IMR-90 (cell line): ENCODE results near the gene SEC31B. TPM values are rescaled to one million over a fixed set of nuclear protein-coding genes. Genes with fewer than 3 reads are reported as not detected.

ENCODE experiments used
- ATAC-seq: fragments of 200-7000 bp; cut with Tn5 transposase; 2 replicates; pipeline ENCODE4 v1.9.1; 2020; ENCODE audit warnings: low read depth, mild to moderate bottlenecking, moderate library complexity
- BruUV-seq: library from RNA; stranded (reverse); fragments of 400-500 nt; replicated peaks from 2 replicates; lab custom pipeline; 2021; lab: Mats Ljungman, UMichigan
- CTCF ChIA-PET: fragments of 300-600 bp; formaldehyde crosslinking; extraction: SDS; loops from one replicate; lab custom pipeline; 2021; ENCODE audit warnings: antibody characterized with exemption; lab: Yijun Ruan, JAX
- POLR2A ChIA-PET: fragments of 300-600 bp; sonication (Branson Sonifier 250); formaldehyde crosslinking; loops from one replicate; lab custom pipeline; 2022; ENCODE audit warnings: antibody characterized with exemption; ENCODE audit not compliant: unreplicated experiment; lab: Charles Lee
- DNase-seq: peaks from one replicate; pipeline ENCODE4 v3.0.0; 2013
- H2AFZ ChIP-seq: replicated peaks from 2 replicates; pipeline ENCODE3; 2013; ENCODE audit warnings: low read length, mild to moderate bottlenecking; ENCODE audit not compliant: poor library complexity
- H2AK5ac ChIP-seq: 2 replicates; pipeline ENCODE4 v1.6.1; 2013; ENCODE audit warnings: low read depth, low read length, inconsistent platforms
- H2AK9ac ChIP-seq: replicated peaks from 2 replicates; pipeline ENCODE3; 2013; ENCODE audit warnings: mild to moderate bottlenecking, low read depth, low read length, moderate library complexity; ENCODE audit not compliant: poor library complexity
- H2BK120ac ChIP-seq: 2 replicates; pipeline ENCODE4 v1.6.1; 2013; ENCODE audit warnings: low read depth, low read length, inconsistent platforms
- H2BK15ac ChIP-seq: 3 replicates; pipeline ENCODE4 v1.6.1; 2013; ENCODE audit warnings: low read depth, low read length, inconsistent platforms
- H2BK20ac ChIP-seq: 2 replicates; pipeline ENCODE4 v1.6.1; 2013; ENCODE audit warnings: low read depth, mild to moderate bottlenecking, inconsistent platforms, low read length, moderate library complexity
- H2BK5ac ChIP-seq: 2 replicates; pipeline ENCODE4 v1.6.1; 2013; ENCODE audit warnings: mild to moderate bottlenecking, low read depth, low read length, inconsistent platforms; ENCODE audit not compliant: poor library complexity, severe bottlenecking
- H3K14ac ChIP-seq: replicated peaks from 2 replicates; pipeline ENCODE4 v1.6.1; 2013; ENCODE audit warnings: low read depth, low read length, inconsistent platforms
- H3K18ac ChIP-seq: 2 replicates; pipeline ENCODE4 v1.6.1; 2013; ENCODE audit warnings: low read depth, low read length, control low read depth
- H3K23ac ChIP-seq: 2 replicates; pipeline ENCODE4 v1.6.1; 2013; ENCODE audit warnings: low read depth, low read length, inconsistent platforms
- H3K27ac ChIP-seq: 2 replicates; pipeline ENCODE4 v1.5.1; 2013; ENCODE audit warnings: mild to moderate bottlenecking, control low read depth, low read length; ENCODE audit not compliant: insufficient read depth
- H3K27me3 ChIP-seq: 2 replicates; pipeline ENCODE4 v1.6.1; 2013; ENCODE audit warnings: low read length; ENCODE audit not compliant: control insufficient read depth, insufficient read depth
- H3K36me3 ChIP-seq: 2 replicates; pipeline ENCODE4 v1.6.1; 2013; ENCODE audit warnings: low read length, mixed read lengths; ENCODE audit not compliant: control insufficient read depth, insufficient read depth
- H3K4ac ChIP-seq: 2 replicates; pipeline ENCODE4 v1.6.1; 2013; ENCODE audit warnings: low read depth, low read length, inconsistent platforms
- H3K4me1 ChIP-seq: 2 replicates; pipeline ENCODE4 v1.6.1; 2013; ENCODE audit warnings: low read length, mixed read lengths; ENCODE audit not compliant: control insufficient read depth, insufficient read depth
- H3K4me2 ChIP-seq: 2 replicates; pipeline ENCODE4 v1.6.1; 2013; ENCODE audit warnings: low read depth, mild to moderate bottlenecking, control low read depth, low read length, moderate library complexity
- H3K4me3 ChIP-seq: 2 replicates; pipeline ENCODE4 v1.5.1; 2013; ENCODE audit warnings: low read depth, mild to moderate bottlenecking, control low read depth, low read length, moderate library complexity; ENCODE audit not compliant: insufficient read depth
- H3K56ac ChIP-seq: 2 replicates; pipeline ENCODE4 v1.6.1; 2013; ENCODE audit warnings: low read length, inconsistent platforms; ENCODE audit not compliant: insufficient read depth; ENCODE audit errors: extremely low read depth
- H3K79me1 ChIP-seq, 2 experiments: 2 replicates each; pipeline ENCODE4 v1.6.1; 2013; ENCODE audit warnings: low read length in 2 of 2, inconsistent platforms in 1 of 2, low read depth in 1 of 2
- H3K9ac ChIP-seq: 2 replicates; pipeline ENCODE4 v1.6.1; 2013; ENCODE audit warnings: low read depth, low read length, control low read depth
- H3K9me1 ChIP-seq: 2 replicates; pipeline ENCODE4 v1.6.1; 2013; ENCODE audit warnings: low read length, inconsistent platforms; ENCODE audit not compliant: insufficient read depth
- H3K9me3 ChIP-seq: 2 replicates; pipeline ENCODE4 v1.6.1; 2013; ENCODE audit warnings: low read length; ENCODE audit not compliant: control insufficient read depth, insufficient read depth
- H4K20me1 ChIP-seq: 2 replicates; pipeline ENCODE4 v1.6.1; 2013; ENCODE audit warnings: low read length, inconsistent platforms; ENCODE audit not compliant: insufficient read depth
- H4K5ac ChIP-seq: 2 replicates; pipeline ENCODE4 v1.6.1; 2013; ENCODE audit warnings: mild to moderate bottlenecking, low read depth, low read length, control low read depth
- H4K8ac ChIP-seq, 2 experiments: 2 replicates each; pipeline ENCODE4 v1.6.1; 2013; ENCODE audit warnings: low read depth in 2 of 2, low read length in 2 of 2, control low read depth in 1 of 2, inconsistent platforms in 1 of 2
- H4K91ac ChIP-seq: 2 replicates; pipeline ENCODE4 v1.6.1; 2013; ENCODE audit warnings: low read depth, low read length, inconsistent platforms; ENCODE audit not compliant: insufficient read depth
- BHLHE40 ChIP-seq: fragments of 150-350 bp; IDR thresholded peaks from 2 replicates; pipeline ENCODE4 v1.6.1; 2016; ENCODE audit warnings: mild to moderate bottlenecking, low read depth, low read length
- CEBPB ChIP-seq: IDR thresholded peaks from 2 replicates; pipeline ENCODE4 v1.6.1; 2012; ENCODE audit warnings: low read depth, low read length, improper control_type of control experiment
- CHD1 ChIP-seq: IDR thresholded peaks from 2 replicates; pipeline ENCODE4 v1.6.1; 2012; ENCODE audit warnings: low read depth, low read length, improper control_type of control experiment
- FOS ChIP-seq: fragments of 150-350 bp; IDR thresholded peaks from 2 replicates; pipeline ENCODE4 v1.6.1; 2016; ENCODE audit warnings: low read depth, low read length
- MAFK ChIP-seq: IDR thresholded peaks from 2 replicates; pipeline ENCODE4 v1.6.1; 2012; ENCODE audit warnings: low read depth, low read length, improper control_type of control experiment
- MAZ ChIP-seq: IDR thresholded peaks from 2 replicates; pipeline ENCODE4 v1.6.1; 2012; ENCODE audit warnings: low read depth, mild to moderate bottlenecking, low read length, improper control_type of control experiment, moderate library complexity, borderline replicate concordance
- MXI1 ChIP-seq: IDR thresholded peaks from 2 replicates; pipeline ENCODE4 v1.6.1; 2012; ENCODE audit warnings: low read depth, mild to moderate bottlenecking, low read length, moderate library complexity, borderline replicate concordance
- NFE2L2 ChIP-seq: fragments of 150-350 bp; IDR thresholded peaks from 2 replicates; pipeline ENCODE4 v1.6.1; 2016; ENCODE audit warnings: low read depth, mild to moderate bottlenecking, low read length
- POLR2A ChIP-seq: IDR thresholded peaks from 2 replicates; pipeline ENCODE4 v1.6.1; 2012; ENCODE audit warnings: mild to moderate bottlenecking, low read depth, low read length
- RAD21 ChIP-seq: IDR thresholded peaks from 2 replicates; pipeline ENCODE4 v1.6.1; 2012; ENCODE audit warnings: low read length, improper control_type of control experiment
- RCOR1 ChIP-seq: IDR thresholded peaks from 2 replicates; pipeline ENCODE4 v1.6.1; 2012; ENCODE audit warnings: mild to moderate bottlenecking, low read length, improper control_type of control experiment; ENCODE audit not compliant: insufficient replicate concordance
- SMC3 ChIP-seq: fragments of 150-350 bp; IDR thresholded peaks from 2 replicates; pipeline ENCODE4 v1.6.1; 2016; ENCODE audit warnings: low read depth, mild to moderate bottlenecking, antibody characterized with exemption, low read length, moderate library complexity
- WGBS, 2 experiments: methylation state at CpG; one replicate each; pipeline versions ENCODE4 v1.1.5 to v1.1.7; 2013; ENCODE audit warnings: missing lambda C conversion rate in 2 of 2; ENCODE audit not compliant: insufficient read length in 1 of 2; ENCODE audit errors: extremely low coverage in 2 of 2; 5-methylcytosine and 5-hydroxymethylcytosine counted together
- dilution Hi-C: fragments of 300-500 bp; cut with HindIII; formaldehyde crosslinking; loops from one replicate; pipeline ENCODE4 v1.14.3; 2018; ENCODE audit warnings: low sequenced_read_pairs; ENCODE audit not compliant: unreplicated experiment
- in situ Hi-C: fragments of 300-500 bp; cut with MboI; formaldehyde crosslinking; loops from 3 replicates; pipeline ENCODE4 v1.14.3; 2019; ENCODE audit warnings: low sequenced_read_pairs, inconsistent platforms, mixed read lengths
- intact Hi-C: fragments of 100-400 bp; cut with micrococcal nuclease; formaldehyde crosslinking; loops from 2 replicates; pipeline ENCODE4 v1.10.0; 2022
- polyA plus RNA-seq, 3 experiments: library from polyadenylated mRNA; depleted of rRNA; stranded (reverse); fragments of >200 nt; gene quantifications; 2 replicates each; pipeline ENCODE4 v1.2.3, GENCODE V29; 2012; ENCODE audit warnings: low replicate concordance in 1 of 3
- total RNA-seq: library from RNA; depleted of rRNA; stranded (reverse); fragments of >200 nt; gene quantifications from 2 replicates; pipeline ENCODE4 v1.2.3, GENCODE V29; 2012
- TF ChIP-seq, protein P1 (sequence below): fragments of 150-350 bp; IDR thresholded peaks from 2 replicates; pipeline ENCODE4 v1.6.1; 2017; ENCODE audit warnings: mild to moderate bottlenecking, antibody characterized with exemption, low read length, low read depth
- TF ChIP-seq, protein P2 (sequence below): fragments of 150-350 bp; IDR thresholded peaks from 2 replicates; pipeline ENCODE4 v1.6.1; 2016; ENCODE audit warnings: low read depth, mild to moderate bottlenecking, low read length, moderate library complexity, borderline replicate concordance
- TF ChIP-seq, protein P3 (sequence below): conservative IDR thresholded peaks from 2 replicates; pipeline ENCODE4 v1.5.1; 2012; ENCODE audit warnings: mild to moderate bottlenecking, low read depth, low read length, improper control_type of control experiment

The SEC31B gene
- total and polyA plus RNA-seq, 2 of the 4 experiments (the other 2 are of a cell fraction), result 1.3 to 8.1 TPM

DNA sequence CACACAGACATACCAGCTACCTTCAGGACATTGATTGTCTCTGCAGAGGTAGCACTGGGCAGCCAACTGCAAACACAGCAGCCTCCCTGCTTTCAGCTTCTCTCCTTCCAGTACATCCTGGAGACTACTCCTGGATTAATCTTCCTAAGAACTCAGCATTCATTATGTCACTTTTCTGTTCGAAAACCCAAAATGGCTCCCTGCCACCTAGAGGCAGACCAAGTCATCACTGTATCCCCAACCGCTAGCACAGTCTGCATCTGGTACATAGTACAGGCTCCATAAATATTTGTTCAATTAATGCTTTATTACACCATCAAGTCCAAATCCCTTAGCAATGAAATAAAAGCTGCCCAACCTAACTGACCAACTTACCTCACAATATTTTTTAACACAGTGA, 5.0 kb upstream of the SEC31B start:
- POLR2A ChIA-PET, result no interaction called here
- in situ Hi-C loops, result no loop called here
- H3K27ac ChIP-seq, result no peak overlapping the region
- H3K18ac ChIP-seq, result no peak overlapping the region
- H2AFZ ChIP-seq, result no peak overlapping the region
- peaks cover 10 to 34% of the 10 kb centered on the region in 2 experiments for H3K79me1 ChIP-seq
- no peak overlapping the region for H3K4me3 ChIP-seq
- no peaks in the 10 kb centered on the region for H3K27me3 ChIP-seq
- no TSS peak for BruUV-seq
- no peak overlapping the region for H2AK5ac ChIP-seq
- H3K4me1 ChIP-seq, result peaks cover 5% of the 10 kb centered on the region
- H2BK120ac ChIP-seq, result no peak overlapping the region
- no peak overlapping the region for H3K4me2 ChIP-seq
- H4K5ac ChIP-seq, result no peak overlapping the region
- H2BK15ac ChIP-seq, result no peak overlapping the region
- no peak overlapping the region for H3K56ac ChIP-seq
- CTCF ChIA-PET, result no interaction called here
- dilution Hi-C loops, result no loop called here
- intact Hi-C loops, result no loop called here
- ATAC-seq (no peak), DNase-seq (no peak)
- H2BK5ac ChIP-seq, result no peak overlapping the region
- TF ChIP-seq CHD1, result no peak
- no peak for TF ChIP-seq FOS
- TF ChIP-seq MAFK, result no peak
- TF ChIP-seq MAZ, result no peak
- TF ChIP-seq, protein P1, sequence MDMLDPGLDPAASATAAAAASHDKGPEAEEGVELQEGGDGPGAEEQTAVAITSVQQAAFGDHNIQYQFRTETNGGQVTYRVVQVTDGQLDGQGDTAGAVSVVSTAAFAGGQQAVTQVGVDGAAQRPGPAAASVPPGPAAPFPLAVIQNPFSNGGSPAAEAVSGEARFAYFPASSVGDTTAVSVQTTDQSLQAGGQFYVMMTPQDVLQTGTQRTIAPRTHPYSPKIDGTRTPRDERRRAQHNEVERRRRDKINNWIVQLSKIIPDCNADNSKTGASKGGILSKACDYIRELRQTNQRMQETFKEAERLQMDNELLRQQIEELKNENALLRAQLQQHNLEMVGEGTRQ, result no peak
- TF ChIP-seq, protein P2, sequence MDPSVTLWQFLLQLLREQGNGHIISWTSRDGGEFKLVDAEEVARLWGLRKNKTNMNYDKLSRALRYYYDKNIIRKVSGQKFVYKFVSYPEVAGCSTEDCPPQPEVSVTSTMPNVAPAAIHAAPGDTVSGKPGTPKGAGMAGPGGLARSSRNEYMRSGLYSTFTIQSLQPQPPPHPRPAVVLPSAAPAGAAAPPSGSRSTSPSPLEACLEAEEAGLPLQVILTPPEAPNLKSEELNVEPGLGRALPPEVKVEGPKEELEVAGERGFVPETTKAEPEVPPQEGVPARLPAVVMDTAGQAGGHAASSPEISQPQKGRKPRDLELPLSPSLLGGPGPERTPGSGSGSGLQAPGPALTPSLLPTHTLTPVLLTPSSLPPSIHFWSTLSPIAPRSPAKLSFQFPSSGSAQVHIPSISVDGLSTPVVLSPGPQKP, result no peak
- TF ChIP-seq POLR2A, result no peak
- no peak for TF ChIP-seq SMC3
- no peak for TF ChIP-seq RCOR1
- TF ChIP-seq RAD21, result no peak
- TF ChIP-seq NFE2L2, result no peak
- TF ChIP-seq, protein P3, sequence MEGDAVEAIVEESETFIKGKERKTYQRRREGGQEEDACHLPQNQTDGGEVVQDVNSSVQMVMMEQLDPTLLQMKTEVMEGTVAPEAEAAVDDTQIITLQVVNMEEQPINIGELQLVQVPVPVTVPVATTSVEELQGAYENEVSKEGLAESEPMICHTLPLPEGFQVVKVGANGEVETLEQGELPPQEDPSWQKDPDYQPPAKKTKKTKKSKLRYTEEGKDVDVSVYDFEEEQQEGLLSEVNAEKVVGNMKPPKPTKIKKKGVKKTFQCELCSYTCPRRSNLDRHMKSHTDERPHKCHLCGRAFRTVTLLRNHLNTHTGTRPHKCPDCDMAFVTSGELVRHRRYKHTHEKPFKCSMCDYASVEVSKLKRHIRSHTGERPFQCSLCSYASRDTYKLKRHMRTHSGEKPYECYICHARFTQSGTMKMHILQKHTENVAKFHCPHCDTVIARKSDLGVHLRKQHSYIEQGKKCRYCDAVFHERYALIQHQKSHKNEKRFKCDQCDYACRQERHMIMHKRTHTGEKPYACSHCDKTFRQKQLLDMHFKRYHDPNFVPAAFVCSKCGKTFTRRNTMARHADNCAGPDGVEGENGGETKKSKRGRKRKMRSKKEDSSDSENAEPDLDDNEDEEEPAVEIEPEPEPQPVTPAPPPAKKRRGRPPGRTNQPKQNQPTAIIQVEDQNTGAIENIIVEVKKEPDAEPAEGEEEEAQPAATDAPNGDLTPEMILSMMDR, result no peak
- no peak for TF ChIP-seq MXI1
- TF ChIP-seq CEBPB, result no peak
- no peak for TF ChIP-seq BHLHE40
- peaks cover 15% of the 10 kb centered on the region; the same call in 1 of the 2 replicates for H3K9me1 ChIP-seq
- no peak overlapping the region for H2AK9ac ChIP-seq
- H4K20me1 ChIP-seq, result no peaks in the 10 kb centered on the region
- no peak overlapping the region for H3K14ac ChIP-seq
- H2BK20ac ChIP-seq, result no peak overlapping the region
- H4K91ac ChIP-seq, result no peak overlapping the region
- H3K23ac ChIP-seq, result no peak overlapping the region
- H3K36me3 ChIP-seq, result peaks cover 25% of the 10 kb centered on the region
- H3K9me3 ChIP-seq, result no peaks in the 10 kb centered on the region
- 100% methylated on average over 2 of the region's 2 CpGs; no CpG with 5 or more reads in 1 of the 2 experiments for WGBS, 2 experiments
- H3K9ac ChIP-seq, result no peak overlapping the region
- no peak overlapping the region for H4K8ac ChIP-seq
- no peak overlapping the region for H3K4ac ChIP-seq
